Skeletal muscle cell (primary cell): ENCODE results near the gene USB1.

Experiments used
- DNase-seq: peaks from one replicate; pipeline ENCODE4 v3.0.0-alpha.2; 2010; ENCODE audit warnings: low read depth
- H3K4me3 ChIP-seq: 2 replicates; pipeline ENCODE4 v1.5.1; 2011; ENCODE audit warnings: low read depth, mild to moderate bottlenecking, control low read depth, low read length, moderate library complexity

Gene USB1

DNA sequence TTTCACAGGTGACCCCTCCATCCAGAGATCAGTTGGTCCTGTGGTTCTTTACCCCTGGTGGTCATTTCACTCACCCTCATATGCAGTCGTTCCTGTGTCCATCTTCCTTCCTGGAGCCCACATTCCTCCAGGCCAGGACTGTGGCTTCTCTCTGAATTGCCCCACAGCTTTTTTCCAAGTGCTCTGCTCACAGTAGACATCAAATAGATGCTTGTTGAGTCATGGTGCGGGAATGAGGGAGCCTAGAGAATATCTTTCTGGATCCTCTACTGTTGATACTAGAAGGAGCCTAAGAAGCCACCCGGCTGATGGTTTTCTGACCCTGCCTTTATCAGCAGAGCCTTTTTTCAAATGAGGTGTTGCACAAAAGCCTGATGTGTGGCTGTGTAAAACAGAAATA is 10.4 kb downstream of the USB1 start:
- H3K4me3 ChIP-seq = no peak overlapping the region
- DNase-seq = no peak

DNA sequence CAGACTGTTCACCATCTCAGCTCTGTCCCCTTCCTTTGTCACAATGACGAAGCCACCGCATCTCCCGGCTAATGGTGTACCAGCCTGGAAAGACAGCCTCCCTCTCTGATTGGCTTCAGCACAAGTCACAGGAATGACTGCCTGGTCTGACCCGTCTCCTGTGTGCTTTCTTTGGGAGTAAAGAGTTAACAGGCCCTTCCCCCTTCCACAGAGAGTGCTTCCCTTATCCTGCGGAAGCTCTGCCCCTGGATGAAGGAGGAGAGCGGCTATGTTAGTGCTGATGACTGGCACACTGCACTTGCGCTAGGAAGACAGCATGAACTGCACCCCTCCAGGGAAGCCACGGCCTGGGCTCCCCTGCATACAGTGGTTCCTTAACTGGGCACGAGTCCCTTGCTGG is 11.3 kb downstream of the USB1 start:
- no peak for DNase-seq
- H3K4me3 ChIP-seq = no peak overlapping the region

DNA sequence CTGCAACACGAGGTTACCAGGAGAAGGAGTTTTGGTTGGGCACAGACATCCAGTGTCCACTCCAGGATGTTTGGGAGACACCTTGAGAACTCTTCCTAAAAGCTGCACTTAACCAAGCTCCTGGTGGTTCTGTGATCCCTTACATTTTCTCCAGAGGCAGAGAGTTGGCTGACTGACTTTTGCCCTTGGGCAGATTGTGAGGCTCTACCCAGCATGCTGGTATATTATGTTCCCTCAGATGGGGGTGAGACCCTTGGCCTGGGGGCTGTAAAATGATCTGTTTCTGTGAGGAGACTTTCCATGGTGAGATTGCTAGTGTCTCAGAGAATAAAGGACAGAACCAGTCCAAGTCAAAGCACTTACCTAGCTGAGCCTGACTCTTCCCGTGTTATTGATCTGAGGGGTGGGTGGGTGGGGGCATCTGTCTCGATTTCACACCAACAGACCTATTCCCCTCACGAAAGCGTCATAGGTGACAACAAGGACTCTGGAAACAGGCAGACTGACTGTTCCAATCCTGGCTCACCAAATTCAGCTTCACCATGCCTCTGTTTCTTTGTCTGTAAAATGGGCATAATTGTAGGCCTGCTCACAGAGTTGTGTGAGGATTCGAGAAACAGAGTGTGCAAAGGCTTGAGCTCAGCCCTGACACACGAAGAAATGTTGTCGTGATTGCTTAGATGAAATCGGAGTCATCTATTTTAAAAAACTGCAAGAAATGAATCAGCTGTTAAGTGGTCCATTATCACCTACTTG is 12.2 kb downstream of the USB1 start:
- no peak overlapping the region for H3K4me3 ChIP-seq
- no peak for DNase-seq

DNA sequence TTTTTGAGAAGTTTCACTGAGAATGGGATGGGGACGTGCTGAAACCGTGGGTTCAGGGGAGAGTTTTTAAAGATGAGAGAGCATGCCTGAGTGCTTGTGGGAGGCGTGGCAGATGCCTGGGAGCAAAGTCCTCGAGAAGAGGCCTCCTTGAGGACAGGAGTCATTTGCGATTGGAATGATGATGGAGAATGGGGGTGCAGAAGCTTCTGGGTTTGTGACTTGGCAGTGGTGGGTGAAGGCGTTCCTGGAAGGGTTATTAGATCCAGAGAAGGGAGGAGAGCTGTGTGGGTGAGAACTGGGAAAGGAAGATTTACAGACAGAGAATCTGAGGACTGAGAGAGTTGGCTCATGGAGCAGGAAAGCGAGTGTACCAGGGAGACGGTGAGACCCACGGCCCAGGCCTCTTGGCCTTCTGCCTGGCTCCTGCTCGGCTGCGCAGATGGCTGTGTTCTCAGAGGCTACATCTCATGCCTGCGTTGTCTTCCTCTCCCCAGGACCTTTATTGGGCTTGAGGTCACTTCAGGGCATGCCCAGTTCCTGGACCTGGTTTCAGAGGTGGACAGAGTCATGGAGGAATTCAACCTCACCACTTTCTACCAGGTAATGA is 15.7 kb downstream of the USB1 start:
- no peak overlapping the region for H3K4me3 ChIP-seq
- no peak for DNase-seq

DNA sequence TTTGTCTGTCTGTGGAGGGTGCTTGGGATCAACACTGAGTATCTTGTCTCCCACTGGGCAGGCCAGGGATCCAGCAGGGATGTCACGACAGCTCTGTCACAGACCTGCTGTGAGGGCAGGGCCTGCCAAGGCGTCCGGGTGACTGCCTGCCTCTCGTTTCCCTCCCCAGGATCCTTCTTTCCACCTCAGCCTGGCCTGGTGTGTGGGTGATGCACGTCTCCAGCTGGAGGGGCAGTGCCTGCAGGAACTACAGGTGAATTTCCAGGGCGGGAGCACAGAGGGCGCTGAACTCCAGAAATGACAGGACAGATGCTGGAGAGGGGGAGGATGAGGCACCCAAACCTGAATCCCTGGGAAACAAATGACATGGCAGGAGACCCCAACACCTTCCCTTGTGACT is 17.6 kb downstream of the USB1 start:
- H3K4me3 ChIP-seq = no peak overlapping the region
- DNase-seq = no peak

DNA sequence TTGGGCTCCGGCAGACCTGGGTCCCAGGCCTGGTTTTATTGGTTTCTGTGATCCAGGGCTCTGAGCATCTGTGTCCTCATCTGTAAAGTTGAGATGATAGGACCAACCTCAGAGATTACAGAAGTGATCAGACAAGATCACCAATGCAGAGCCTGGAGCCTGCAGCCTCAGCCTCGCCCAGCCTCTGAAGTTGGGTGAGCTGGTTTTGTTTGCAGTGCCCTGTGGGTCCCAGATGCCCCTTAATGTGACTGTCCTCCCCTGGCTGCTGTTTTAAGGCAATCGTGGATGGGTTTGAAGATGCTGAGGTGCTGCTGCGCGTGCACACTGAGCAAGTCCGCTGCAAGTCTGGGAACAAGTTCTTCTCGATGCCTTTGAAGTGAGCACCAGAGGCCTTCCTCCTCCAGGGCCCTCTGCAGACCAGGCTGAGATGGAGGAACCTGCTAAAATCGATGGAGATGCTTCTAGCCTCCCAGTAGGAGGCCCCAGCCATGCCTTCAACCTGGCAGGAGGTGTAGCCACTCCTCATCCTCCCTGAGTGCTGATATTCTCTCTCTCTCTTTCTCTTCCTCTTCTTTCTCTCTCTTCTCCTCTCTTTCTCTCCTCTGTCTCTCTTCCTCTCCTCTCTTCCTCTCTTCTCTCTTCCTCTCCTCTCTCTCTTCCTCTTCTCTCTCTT is 18.8 kb downstream of the USB1 start:
- no peak for DNase-seq
- no peak overlapping the region for H3K4me3 ChIP-seq

DNA sequence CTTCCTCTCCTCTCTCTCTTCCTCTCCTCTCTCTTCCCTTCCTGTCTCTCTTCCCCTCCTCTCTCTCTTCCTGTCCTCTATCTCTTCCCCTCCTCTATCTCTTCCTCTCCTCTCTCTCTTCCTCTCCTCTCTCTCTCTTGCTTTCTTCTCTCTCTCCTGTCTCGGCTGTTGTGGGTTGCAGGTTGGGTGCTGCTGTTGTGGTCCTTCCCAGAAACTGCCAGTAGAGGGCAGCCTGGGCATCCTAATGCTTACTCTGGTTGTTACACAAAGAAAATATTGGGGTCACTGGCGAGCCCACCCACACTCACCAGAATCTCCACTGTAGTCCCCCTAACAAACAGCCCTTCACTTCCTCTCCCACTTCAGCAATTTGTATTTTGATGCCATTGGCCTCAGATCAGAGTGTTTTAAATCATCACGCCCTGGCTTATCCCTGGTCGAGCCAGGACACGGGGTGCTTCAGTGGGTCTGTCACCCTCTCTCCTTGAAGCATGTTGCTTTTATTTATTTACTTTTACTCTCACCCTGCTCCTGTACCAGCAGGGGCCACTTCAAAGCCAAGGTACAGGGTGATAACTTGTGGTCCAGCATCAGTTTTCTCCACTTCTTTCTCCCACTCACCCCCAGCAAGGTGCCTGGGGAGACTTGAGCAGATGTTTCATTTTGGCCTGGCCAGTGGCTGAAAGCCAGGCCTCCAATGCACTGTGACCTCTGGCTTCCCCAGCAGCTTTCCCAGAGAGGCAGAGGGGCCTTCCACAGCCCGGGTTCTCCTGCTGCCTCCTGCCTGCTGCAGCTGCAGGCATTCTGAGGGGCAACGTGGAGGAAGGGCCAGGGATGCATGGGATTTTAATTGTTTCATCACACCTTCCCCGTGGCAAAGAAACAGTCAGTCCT is 19.7 kb downstream of the USB1 start:
- no peak for DNase-seq

DNA sequence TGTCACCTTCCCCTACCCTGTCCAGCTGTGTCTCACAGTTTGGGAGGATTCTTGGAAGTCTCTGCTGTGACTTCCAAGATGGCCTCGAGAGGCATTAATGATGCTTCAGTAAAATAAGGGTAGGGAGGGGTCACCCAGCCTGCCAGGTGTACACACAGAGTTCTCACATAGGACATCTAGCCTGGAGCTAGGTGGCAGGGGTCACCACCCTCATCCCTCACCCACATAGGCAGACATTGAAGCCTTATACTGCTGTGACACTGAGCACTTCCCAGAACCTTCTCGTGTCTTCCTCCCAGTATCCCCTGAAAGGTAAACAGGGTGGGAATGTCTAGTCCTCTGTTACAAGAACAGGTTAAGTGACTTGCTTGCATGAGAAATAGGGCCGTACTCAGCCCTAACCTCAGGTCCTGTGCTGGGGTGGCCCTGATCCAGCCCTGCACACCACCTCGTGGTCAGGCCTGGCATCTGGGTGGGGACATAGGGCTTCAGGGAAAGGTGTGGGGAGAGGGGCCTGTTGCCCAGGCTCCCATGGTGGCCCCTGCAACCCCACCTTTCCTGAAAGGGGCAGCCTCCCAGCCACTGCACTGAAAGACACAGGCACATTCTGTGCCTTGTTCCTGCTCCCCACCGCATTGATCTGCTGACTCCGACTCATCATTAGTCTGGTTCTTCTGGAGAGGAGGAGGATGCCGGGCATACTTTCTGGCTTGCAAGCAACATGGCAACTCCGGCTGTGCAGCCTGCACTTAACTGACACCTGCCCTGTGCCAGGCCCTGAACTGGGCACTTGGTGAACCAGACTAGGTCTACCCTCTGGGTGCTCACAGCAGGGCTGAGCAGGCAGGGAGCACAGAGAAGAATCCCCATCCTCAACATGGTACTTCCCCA is 20.7 kb downstream of the USB1 start:
- no peak for DNase-seq
- H3K4me3 ChIP-seq = no peak overlapping the region

More for the DNA sequence above, 19.7 kb downstream of the USB1 start:
- no peak overlapping the region for H3K4me3 ChIP-seq

DNA sequence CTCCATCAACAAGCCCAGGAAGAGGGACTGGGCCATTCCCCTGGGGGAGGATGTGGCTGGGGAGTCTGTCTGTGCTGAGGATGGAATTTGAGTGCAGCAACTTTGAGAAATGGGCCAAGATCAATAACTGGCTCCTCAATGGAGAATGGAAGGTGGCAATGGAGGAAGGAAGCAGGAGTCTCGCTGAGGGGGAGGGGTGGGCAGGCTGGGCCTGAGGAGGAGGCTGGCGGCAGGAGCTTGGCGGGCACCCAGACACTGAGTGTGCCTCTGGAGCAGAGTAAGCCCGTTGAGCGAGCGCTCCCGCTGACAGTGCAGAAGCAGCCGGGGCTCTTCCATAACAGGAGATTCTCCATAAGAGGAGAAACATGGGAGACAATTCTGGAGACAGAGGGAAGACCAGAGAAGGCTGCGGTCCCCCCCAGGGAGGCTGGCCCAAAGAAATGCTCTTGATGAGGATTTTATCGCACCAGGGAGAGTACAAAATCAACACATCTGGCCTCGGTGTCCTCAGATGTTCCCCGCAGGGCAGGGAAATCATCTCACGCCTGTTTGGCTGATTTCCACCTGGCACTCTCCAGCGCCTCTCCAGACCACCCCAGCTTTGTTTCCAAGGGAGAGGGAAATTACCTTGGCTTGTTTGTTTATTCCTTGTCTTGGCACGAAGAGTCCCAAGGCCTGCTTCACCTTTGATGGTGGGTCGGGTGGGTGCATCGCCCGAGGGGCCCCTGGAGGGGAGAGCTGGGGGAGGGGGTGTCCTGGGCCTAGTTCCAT is 21.6 kb downstream of the USB1 start:
- DNase-seq = no peak
- H3K4me3 ChIP-seq = no peak overlapping the region

DNA sequence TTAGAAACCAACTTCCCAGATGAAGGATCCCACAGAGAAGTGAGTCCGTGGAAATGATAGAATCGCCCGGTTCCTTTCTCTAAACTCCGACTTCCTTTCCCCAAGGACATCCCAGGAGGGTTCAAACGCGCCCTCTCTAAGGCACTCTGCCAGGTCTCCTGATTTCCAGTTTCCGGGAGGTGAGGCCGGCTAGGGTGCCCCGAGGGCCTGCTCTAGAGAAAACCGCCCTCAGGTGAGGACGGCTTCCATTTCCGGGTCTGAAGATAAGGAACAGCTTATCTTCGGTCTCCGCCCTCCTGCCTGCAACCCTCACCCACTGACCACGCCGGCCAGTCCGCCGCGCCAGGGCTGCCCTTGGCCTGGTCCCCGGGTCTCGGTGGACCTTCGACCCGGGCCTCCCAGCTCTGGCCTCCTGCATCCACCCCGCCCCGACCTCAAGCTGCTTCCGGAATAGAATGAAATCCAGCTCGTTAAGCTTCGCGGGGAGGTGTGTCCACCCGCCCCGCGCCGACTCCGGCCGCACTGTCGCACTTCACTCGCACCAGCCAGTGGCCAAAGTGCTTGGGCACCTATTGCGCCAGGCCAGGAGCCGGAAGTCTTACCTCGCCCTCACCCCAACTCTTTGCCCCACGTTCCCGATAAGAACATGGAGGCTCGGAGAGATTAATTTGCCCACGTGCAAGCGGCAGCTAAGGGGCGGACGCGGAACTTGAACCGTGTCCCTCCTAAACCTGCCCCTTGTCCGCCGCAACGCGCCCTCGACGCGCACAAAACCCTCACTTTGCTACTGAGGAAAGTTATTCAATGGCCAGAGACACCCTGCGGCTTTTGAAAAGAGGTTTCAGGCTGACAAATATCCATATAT is 23.5 kb downstream of the USB1 start:
- H3K4me3 ChIP-seq = peak overlapping the region; percentile 62
- DNase-seq = no peak

DNA sequence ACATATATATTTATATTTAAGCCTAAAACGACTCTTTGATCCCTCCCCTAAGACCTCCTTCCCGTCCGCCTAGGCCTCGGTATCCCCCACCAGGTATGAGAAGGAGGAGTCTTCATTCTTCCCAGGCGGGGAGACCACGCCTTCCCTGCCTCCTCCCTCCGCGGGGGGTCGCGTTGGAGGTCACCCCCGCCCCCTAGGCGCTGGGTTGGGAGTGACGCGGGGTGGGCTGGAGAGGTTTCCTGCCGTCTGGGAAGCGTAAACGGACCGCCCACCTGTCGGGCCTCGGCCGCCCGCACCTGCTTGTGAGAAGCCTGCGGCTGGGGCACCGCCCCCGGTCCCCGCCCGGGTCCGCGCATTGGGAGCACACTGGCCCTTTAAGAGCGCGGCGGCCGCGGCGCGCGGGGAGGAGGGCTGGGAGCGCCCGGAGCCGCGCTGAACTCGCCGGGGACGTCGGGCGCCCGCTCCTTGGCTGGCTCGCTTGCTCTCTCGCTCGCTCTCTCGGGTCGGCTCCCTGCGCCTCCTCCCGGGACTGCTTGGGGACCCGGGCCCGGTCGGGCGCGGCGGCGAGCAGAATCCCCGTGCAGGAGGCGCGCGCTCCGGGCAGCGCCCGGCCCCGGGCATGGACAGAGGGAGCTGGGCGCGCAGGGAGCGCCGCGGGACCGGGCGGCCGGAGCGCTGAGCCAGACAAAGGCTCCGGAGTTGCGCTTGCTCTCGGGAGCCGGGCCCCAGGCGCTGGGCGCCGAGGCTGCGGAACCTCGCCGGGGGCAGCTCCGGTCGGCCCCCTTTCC is 24.3 kb downstream of the USB1 start, which contains the start of gene MMP15:
Gene MMP15, plus strand, starts transcription at position 404 of the 788 bp plus-strand sequence. CDS start 597 bp downstream, outside the sequence.
- H3K4me3 ChIP-seq = peak within 1 kb of the TSS; percentile 62
- DNase-seq = no peak

DNA sequence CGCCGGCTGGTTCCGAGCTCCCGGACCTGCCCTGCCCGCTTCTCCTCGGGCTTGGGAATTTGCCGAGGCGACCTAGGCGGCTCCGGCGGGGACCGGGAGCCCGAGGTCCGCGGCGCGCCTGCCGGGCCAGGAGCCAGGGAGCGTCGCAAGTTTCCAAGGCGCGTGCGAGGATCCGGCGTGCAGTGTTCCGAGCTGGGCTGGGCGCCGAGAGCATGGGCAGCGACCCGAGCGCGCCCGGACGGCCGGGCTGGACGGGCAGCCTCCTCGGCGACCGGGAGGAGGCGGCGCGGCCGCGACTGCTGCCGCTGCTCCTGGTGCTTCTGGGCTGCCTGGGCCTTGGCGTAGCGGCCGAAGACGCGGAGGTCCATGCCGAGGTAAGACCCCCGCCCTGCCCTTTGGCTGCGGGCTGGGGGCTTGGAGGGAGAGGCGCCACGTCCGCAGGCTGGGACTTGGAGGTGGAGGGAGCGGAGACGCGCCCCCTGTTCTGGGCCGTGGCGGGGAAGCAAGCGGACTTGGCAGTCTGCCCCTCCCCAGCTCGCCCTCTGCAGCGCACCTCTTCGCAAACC is 25.0 kb downstream of the USB1 start:
- peak overlapping the region; percentile 62 for H3K4me3 ChIP-seq
- no peak for DNase-seq

DNA sequence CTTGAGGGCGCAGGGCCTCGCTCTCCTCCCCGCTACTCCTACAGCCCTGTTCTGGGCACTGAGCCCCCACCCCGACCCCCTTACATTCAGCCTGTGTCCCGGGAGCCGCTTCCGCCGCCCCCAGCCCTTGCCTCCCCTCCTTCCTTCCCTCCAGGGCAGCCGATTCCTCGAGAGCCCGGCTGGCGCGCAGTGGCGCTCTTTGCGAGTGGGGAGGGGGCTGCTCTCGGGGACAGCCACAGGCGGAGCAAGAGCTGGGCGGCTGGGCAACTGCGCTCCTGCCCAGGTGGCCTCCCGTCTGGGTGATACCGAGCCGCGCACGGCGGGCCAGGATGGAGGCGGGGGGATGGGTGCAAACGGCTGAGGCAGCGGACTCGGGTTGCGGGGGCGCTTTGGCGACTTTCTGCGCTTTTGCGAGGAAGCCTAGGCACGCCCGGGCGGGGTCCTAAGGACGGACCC is 25.5 kb downstream of the USB1 start:
- peak overlapping the region; percentile 62 for H3K4me3 ChIP-seq
- DNase-seq = no peak

DNA sequence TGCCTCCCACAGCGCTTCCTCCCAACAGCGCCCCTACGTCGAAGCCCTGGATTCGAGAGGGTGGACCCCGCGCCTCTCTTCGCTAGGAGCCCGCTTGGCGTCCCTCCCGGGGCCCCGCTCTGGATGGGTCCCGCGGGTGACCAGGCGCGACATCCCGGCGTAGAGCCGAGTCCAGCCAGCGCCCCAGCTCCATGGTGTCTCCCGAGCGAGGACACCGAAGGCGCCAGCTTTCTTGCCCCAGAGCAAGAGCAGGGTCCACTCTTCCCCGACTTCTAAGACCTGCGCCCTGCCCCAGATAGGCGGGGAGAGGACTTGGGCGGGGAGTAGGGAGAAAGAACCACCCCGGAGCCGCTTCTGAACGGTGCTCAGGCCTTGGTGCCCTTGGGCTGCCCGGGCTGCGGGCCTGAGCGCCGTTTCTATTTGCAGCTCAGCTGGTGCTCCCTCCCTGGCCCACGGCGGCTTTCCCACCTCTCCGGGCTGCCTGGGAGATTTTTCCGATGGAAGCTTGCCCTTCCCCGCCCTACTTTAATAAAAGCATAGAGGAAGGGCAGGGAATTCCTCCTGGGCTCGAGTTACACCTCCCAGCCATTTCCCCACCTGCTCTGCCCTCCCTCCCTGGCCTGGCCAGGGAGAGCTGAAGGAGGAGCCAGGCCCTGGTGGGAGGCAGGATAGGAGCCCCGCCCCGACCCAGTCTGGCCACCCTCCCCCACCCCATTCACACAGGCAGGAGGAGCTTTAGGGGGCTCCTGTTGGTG is 26.1 kb downstream of the USB1 start:
- no peak for DNase-seq
- H3K4me3 ChIP-seq = peak overlapping the region; percentile 62

DNA sequence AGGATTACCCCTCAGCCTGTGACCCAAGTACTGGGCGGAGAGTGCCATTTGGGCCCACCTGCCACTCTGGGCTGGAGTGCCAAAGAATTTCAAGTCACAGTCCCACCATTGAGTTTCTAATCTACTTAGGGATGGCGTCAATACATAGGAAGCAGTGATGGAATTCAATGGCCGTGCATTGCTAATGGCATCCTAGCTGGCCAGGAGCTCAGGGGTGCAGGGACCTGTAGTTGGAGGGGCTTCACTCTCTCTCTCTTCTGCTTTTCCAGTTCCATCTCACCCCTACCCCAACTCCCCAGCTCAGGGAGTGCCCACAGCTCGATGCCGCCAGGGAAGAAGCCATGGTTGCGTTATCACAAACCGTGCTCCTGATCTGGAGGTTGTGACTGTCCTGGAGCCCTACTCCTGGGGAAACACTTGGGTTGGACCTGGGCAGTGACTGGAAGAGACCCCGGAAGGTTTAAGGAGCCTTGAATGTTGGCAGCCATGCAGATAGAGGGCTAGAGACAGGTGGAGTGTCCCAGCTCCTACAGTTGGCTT is 26.8 kb downstream of the USB1 start:
- DNase-seq = no peak
- no peak overlapping the region for H3K4me3 ChIP-seq
